ENCODE data around the gene UBE2H.

GRCh38 chr7:129836983-129837382, 115.8 kb downstream of the UBE2H start:
- TF ChIP-seq YY1 (IDR thresholded peaks at IDR 0.05; ENCODE audit: insufficient read depth, insufficient read length) (no peak), SUZ12 (IDR thresholded peaks at IDR 0.05; ENCODE audit: extremely low read depth, insufficient read depth, insufficient read length) (no peak), ZNF274 (IDR thresholded peaks at IDR 0.05; ENCODE audit: low read depth, low read length) (no peak)

All from NT2/D1 (cell line).